CD14-positive monocyte (primary cell): Measurements from ENCODE around the gene TRIM42. TPM values are rescaled to one million over a fixed set of nuclear protein-coding genes. Genes with fewer than 3 reads are reported as not detected.

Experiments used
- DNase-seq, 3 donors: peaks; one replicate each; pipeline ENCODE4 v3.0.0-alpha.2; 2011 to 2022
- H2AFZ ChIP-seq: 2 replicates; pipeline ENCODE4 v1.6.0; 2012; ENCODE audit warnings: mild to moderate bottlenecking, low read depth, low read length, inconsistent platforms; ENCODE audit not compliant: insufficient read depth, poor library complexity, severe bottlenecking
- H3K27ac ChIP-seq, 2 donors: 1 replicate in 1 of 2; 2 replicates in 1 of 2; pipeline ENCODE4 v1.5.1; 2012 to 2013; ENCODE audit warnings: low read length in 2 of 2, control low read depth in 1 of 2, inconsistent platforms in 1 of 2, low read depth in 1 of 2, mild to moderate bottlenecking in 1 of 2
- H3K27me3 ChIP-seq, 2 donors: one replicate each; pipeline versions ENCODE4 v1.6.0 to v1.6.1; 2011 to 2013; ENCODE audit warnings: low read length in 2 of 2; ENCODE audit not compliant: control insufficient read depth in 2 of 2, insufficient read depth in 2 of 2
- H3K36me3 ChIP-seq, 2 donors: replicated peaks in 1 of 2; 1 replicate in 1 of 2; 2 replicates in 1 of 2; pipeline versions ENCODE4 v1.5.1 to v1.6.1; 2012 to 2013; ENCODE audit warnings: low read length in 2 of 2, control low read depth in 1 of 2, inconsistent platforms in 1 of 2, mild to moderate bottlenecking in 1 of 2; ENCODE audit not compliant: insufficient read depth in 2 of 2, control insufficient read depth in 1 of 2
- H3K4me1 ChIP-seq, 2 donors: 1 replicate in 1 of 2; 2 replicates in 1 of 2; pipeline versions ENCODE4 v1.5.1 to v1.6.1; 2012 to 2013; ENCODE audit warnings: low read length in 2 of 2, control low read depth in 1 of 2, inconsistent platforms in 1 of 2, mild to moderate bottlenecking in 1 of 2, moderate library complexity in 1 of 2; ENCODE audit not compliant: insufficient read depth in 2 of 2, control insufficient read depth in 1 of 2
- H3K4me2 ChIP-seq: replicated peaks from 2 replicates; pipeline ENCODE3; 2012; ENCODE audit warnings: low read length, moderate library complexity, mild to moderate bottlenecking; ENCODE audit not compliant: poor library complexity, severe bottlenecking; ENCODE audit errors: extremely low read depth
- H3K4me3 ChIP-seq, 3 experiments: fragments of 200-600 bp in 1 of 3; sonication (generic) in 1 of 3; replicated peaks in 1 of 3; 1 replicate in 2 of 3; 2 replicates in 1 of 3; pipeline ENCODE4 v1.5.1; 2011 to 2013; ENCODE audit warnings: low read length in 3 of 3, mild to moderate bottlenecking in 3 of 3, control low read depth in 2 of 3, low read depth in 2 of 3, inconsistent platforms in 1 of 3, moderate library complexity in 1 of 3
- H3K79me2 ChIP-seq: 2 replicates; pipeline ENCODE4 v1.6.0; 2012; ENCODE audit warnings: mild to moderate bottlenecking, control low read depth, inconsistent platforms, low read length, moderate library complexity; ENCODE audit not compliant: insufficient read depth
- H3K9ac ChIP-seq: 2 replicates; pipeline ENCODE4 v1.6.0; 2017; ENCODE audit warnings: low read length, mild to moderate bottlenecking; ENCODE audit not compliant: insufficient read depth, poor library complexity, severe bottlenecking
- H3K9me3 ChIP-seq, 2 donors: replicated peaks in 1 of 2; 1 replicate in 1 of 2; 2 replicates in 1 of 2; pipeline versions ENCODE4 v1.5.1 to v1.6.1; 2012 to 2013; ENCODE audit warnings: low read length in 2 of 2, control low read depth in 1 of 2; ENCODE audit not compliant: control insufficient read depth in 1 of 2, insufficient read depth in 1 of 2
- H4K20me1 ChIP-seq: 2 replicates; pipeline ENCODE4 v1.6.0; 2012; ENCODE audit warnings: mild to moderate bottlenecking, low read length, control low read depth, moderate library complexity; ENCODE audit not compliant: insufficient read depth
- H3K27ac Mint-ChIP-seq, 7 donors: one replicate each; pipeline ENCODE4 v1.8.0; 2020; ENCODE audit warnings: mild to moderate bottlenecking in 7 of 7, mixed read lengths in 7 of 7, moderate library complexity in 6 of 7, inconsistent platforms in 2 of 7
- H3K27me3 Mint-ChIP-seq, 3 donors: one replicate each; pipeline ENCODE4 v1.8.0; 2021 to 2022; ENCODE audit warnings: low read depth in 3 of 3, mild to moderate bottlenecking in 3 of 3, mixed read lengths in 3 of 3, moderate library complexity in 3 of 3, inconsistent platforms in 1 of 3
- H3K36me3 Mint-ChIP-seq, 2 donors: one replicate each; pipeline ENCODE4 v1.8.0; 2020; ENCODE audit warnings: mixed read lengths in 2 of 2, inconsistent platforms in 1 of 2, mild to moderate bottlenecking in 1 of 2
- H3K4me1 Mint-ChIP-seq: one replicate; pipeline ENCODE4 v1.8.0; 2020; ENCODE audit warnings: mild to moderate bottlenecking, mixed read lengths
- H3K4me3 Mint-ChIP-seq, 2 donors: one replicate each; pipeline ENCODE4 v1.8.0; 2020; ENCODE audit warnings: mild to moderate bottlenecking in 2 of 2, mixed read lengths in 2 of 2, moderate library complexity in 1 of 2
- H3K9me3 Mint-ChIP-seq, 7 donors: one replicate each; pipeline ENCODE4 v1.8.0; 2020 to 2022; ENCODE audit warnings: mixed read lengths in 7 of 7, mild to moderate bottlenecking in 6 of 7, moderate library complexity in 6 of 7, inconsistent platforms in 2 of 7
- WGBS: methylation state at CpG from one replicate; pipeline ENCODE4 v1.1.5; 2013; ENCODE audit warnings: missing lambda C conversion rate; ENCODE audit not compliant: insufficient coverage; 5-methylcytosine and 5-hydroxymethylcytosine counted together
- intact Hi-C, 2 donors: fragments of 100-400 bp; cut with micrococcal nuclease; formaldehyde crosslinking; loops; one replicate each; pipeline versions ENCODE4 v1.15.0 to v1.15.1; 2023
- polyA plus RNA-seq, 3 donors: library from polyadenylated mRNA; depleted of rRNA in 1 of 3; unstranded in 2 of 3; stranded (reverse) in 1 of 3; fragments of 300-500 nt in 2 of 3; fragments of >200 nt in 1 of 3; fragmentation: Illumina TruSeq in 2 of 3; gene quantifications; 1 replicate in 2 of 3; 2 replicates in 1 of 3; pipeline ENCODE4 v1.2.3, GENCODE V29; 2012 to 2021
- TF ChIP-seq, protein P1 (sequence below): fragments of 200-600 bp; IDR thresholded peaks from one replicate; pipeline ENCODE4 v1.8.0; 2022; ENCODE audit warnings: antibody characterized with exemption, mild to moderate bottlenecking

TRIM42 gene
- polyA plus RNA-seq, 3 donors, result not detected

DNA sequence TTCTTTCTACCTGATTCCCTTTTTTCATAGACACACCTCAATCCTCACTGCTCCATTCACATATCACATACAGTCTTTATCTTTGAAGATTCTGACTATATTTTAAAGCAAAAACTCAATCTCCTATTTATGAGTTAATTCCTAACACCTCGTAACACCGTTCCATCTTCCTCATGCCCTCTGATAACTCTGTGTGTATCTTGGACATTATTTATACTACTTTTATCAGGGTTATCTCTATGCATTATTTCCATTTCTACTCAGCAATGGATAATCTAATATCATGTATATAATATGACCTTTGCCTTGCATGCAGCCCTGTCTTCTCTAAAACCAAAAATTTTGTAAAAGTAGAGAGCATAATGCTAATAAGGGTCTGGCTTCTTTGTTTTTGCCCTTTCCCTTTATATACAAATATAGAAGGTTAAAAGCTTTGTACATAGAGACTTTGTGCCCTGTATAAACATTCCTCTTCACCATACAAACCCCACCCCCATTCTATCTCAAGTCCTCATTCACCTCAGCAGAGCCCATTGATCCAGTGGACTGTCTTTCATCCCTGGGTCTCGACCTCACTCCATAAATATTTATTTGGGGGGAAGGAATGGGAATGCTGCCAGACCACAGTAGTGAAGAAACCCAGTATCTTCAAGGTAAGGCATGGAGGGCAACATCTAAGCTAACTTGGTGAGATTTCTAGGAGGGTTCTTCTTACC, 21.8 kb downstream of the TRIM42 start:
- H3K27ac ChIP-seq, result no peak overlapping the region
- no peak overlapping the region for H3K27ac Mint-ChIP-seq
- no peaks in the 10 kb centered on the region for H3K79me2 ChIP-seq
- H3K9ac ChIP-seq, result no peak overlapping the region
- H2AFZ ChIP-seq, result no peak overlapping the region
- H3K36me3 ChIP-seq, result no peaks in the 10 kb centered on the region
- H3K4me2 ChIP-seq, result no peak overlapping the region
- no peak overlapping the region for H3K4me3 Mint-ChIP-seq
- intact Hi-C loops, result no loop called here
- H4K20me1 ChIP-seq, result no peaks in the 10 kb centered on the region
- no peak for DNase-seq
- H3K27me3 ChIP-seq, result no peaks in the 10 kb centered on the region
- no peak overlapping the region for H3K4me3 ChIP-seq
- H3K4me1 Mint-ChIP-seq, result no peaks in the 10 kb centered on the region
- peaks cover 0 to 5% (median 1%) of the 10 kb centered on the region in 7 donors for H3K9me3 Mint-ChIP-seq
- H3K36me3 Mint-ChIP-seq, result no peaks in the 10 kb centered on the region
- H3K27me3 Mint-ChIP-seq, result peaks cover under 1 to 5% (median 4%) of the 10 kb centered on the region in 3 donors
- no peaks in the 10 kb centered on the region for H3K4me1 ChIP-seq
- TF ChIP-seq, protein P1, sequence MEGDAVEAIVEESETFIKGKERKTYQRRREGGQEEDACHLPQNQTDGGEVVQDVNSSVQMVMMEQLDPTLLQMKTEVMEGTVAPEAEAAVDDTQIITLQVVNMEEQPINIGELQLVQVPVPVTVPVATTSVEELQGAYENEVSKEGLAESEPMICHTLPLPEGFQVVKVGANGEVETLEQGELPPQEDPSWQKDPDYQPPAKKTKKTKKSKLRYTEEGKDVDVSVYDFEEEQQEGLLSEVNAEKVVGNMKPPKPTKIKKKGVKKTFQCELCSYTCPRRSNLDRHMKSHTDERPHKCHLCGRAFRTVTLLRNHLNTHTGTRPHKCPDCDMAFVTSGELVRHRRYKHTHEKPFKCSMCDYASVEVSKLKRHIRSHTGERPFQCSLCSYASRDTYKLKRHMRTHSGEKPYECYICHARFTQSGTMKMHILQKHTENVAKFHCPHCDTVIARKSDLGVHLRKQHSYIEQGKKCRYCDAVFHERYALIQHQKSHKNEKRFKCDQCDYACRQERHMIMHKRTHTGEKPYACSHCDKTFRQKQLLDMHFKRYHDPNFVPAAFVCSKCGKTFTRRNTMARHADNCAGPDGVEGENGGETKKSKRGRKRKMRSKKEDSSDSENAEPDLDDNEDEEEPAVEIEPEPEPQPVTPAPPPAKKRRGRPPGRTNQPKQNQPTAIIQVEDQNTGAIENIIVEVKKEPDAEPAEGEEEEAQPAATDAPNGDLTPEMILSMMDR, result no peak
- H3K9me3 ChIP-seq, result no peaks in the 10 kb centered on the region
- no CpG with 5 or more reads among the region's 3 CpGs for WGBS

DNA sequence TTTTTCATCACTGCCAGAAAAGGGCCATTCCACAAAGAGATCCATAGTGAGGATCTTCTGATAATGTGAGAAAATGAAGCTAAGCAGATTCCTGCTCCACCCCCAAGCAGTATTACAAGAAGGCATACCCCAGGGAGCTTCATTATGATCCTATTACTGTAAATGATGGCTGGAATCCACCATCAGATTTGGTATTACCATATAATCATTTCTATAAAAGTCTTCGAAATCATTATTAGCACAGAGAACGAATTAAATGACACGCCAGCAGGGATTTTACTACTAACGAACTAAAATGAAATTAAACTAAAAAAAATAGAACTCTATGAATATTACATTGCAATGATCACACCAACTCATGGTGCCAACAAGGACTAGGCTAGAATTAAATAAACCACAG, 24.4 kb downstream of the TRIM42 start:
- TF ChIP-seq, protein P1, result no peak
- no peak for DNase-seq
- WGBS, result no CpG with 5 or more reads among the region's 4 CpGs

More for the DNA sequence above, 24.4 kb downstream of the TRIM42 start:
- H3K4me3 ChIP-seq, result no peak overlapping the region
- H3K27me3 Mint-ChIP-seq, result peaks cover 0 to 5% (median 4%) of the 10 kb centered on the region in 3 donors
- no peak overlapping the region for H3K4me3 Mint-ChIP-seq
- peaks cover 0 to 13% (median 3%) of the 10 kb centered on the region in 7 donors for H3K9me3 Mint-ChIP-seq
- no peaks in the 10 kb centered on the region for H3K79me2 ChIP-seq
- H3K27ac Mint-ChIP-seq, result no peak overlapping the region
- intact Hi-C loops, result no loop called here
- H3K27me3 ChIP-seq, result no peaks in the 10 kb centered on the region
- H3K27ac ChIP-seq, result no peak overlapping the region
- H3K4me1 Mint-ChIP-seq, result no peaks in the 10 kb centered on the region
- H2AFZ ChIP-seq, result no peak overlapping the region
- H4K20me1 ChIP-seq, result no peaks in the 10 kb centered on the region
- no peaks in the 10 kb centered on the region for H3K36me3 ChIP-seq
- no peak overlapping the region for H3K9ac ChIP-seq
- H3K4me1 ChIP-seq, result no peaks in the 10 kb centered on the region
- H3K9me3 ChIP-seq, result peaks cover 0 to 7% of the 10 kb centered on the region in 2 donors
- H3K4me2 ChIP-seq, result no peak overlapping the region
- H3K36me3 Mint-ChIP-seq, result no peaks in the 10 kb centered on the region
